Endodermal cell (in vitro differentiated cells): ENCODE measurements around the gene FAF2. TPM values are rescaled to one million over a fixed set of nuclear protein-coding genes. Genes with fewer than 3 reads are reported as not detected.

ENCODE experiments used
- DNase-seq: peaks from one replicate; pipeline ENCODE4 v3.0.0-alpha.2; 2017
- H3K27ac ChIP-seq: 2 replicates; pipeline ENCODE4 v1.5.1; 2013; ENCODE audit warnings: mild to moderate bottlenecking, low read depth, low read length, moderate library complexity
- H3K27me3 ChIP-seq: 2 replicates; pipeline ENCODE4 v1.6.1; 2013; ENCODE audit warnings: mild to moderate bottlenecking, low read length, moderate library complexity; ENCODE audit not compliant: insufficient read depth, control insufficient read depth, poor library complexity, severe bottlenecking
- H3K36me3 ChIP-seq: 2 replicates; pipeline ENCODE4 v1.7.0; 2013; ENCODE audit warnings: mild to moderate bottlenecking, low read length, moderate library complexity; ENCODE audit not compliant: control insufficient read depth, insufficient read depth
- H3K4me1 ChIP-seq: one replicate; pipeline ENCODE4 v1.7.0; 2013; ENCODE audit warnings: low read length; ENCODE audit not compliant: control insufficient read depth, insufficient read depth
- H3K4me3 ChIP-seq: 2 replicates; pipeline ENCODE4 v1.5.1; 2013; ENCODE audit warnings: mild to moderate bottlenecking, low read length, moderate library complexity
- H3K9ac ChIP-seq: 2 replicates; pipeline ENCODE4 v1.6.1; 2013; ENCODE audit warnings: mild to moderate bottlenecking, low read length, moderate library complexity; ENCODE audit not compliant: poor library complexity, severe bottlenecking; ENCODE audit errors: extremely low read depth
- H3K9me3 ChIP-seq: 2 replicates; pipeline ENCODE4 v1.6.1; 2013; ENCODE audit warnings: mild to moderate bottlenecking, low read length, moderate library complexity; ENCODE audit not compliant: control insufficient read depth
- H3K27ac Mint-ChIP-seq: 2 replicates; pipeline ENCODE4 v1.8.0; 2020; ENCODE audit warnings: mixed read lengths
- H3K27me3 Mint-ChIP-seq: 2 replicates; pipeline ENCODE4 v1.8.0; 2021; ENCODE audit warnings: mild to moderate bottlenecking, mixed read lengths; ENCODE audit not compliant: insufficient read depth
- H3K36me3 Mint-ChIP-seq: 2 replicates; pipeline ENCODE4 v1.8.0; 2020; ENCODE audit warnings: low read depth, mixed read lengths
- H3K4me1 Mint-ChIP-seq: 2 replicates; pipeline ENCODE4 v1.8.0; 2020; ENCODE audit warnings: mixed read lengths
- H3K4me3 Mint-ChIP-seq: 2 replicates; pipeline ENCODE4 v1.8.0; 2020; ENCODE audit warnings: mild to moderate bottlenecking, moderate library complexity, mixed read lengths
- H3K9me3 Mint-ChIP-seq: 2 replicates; pipeline ENCODE4 v1.8.0; 2020; ENCODE audit warnings: mild to moderate bottlenecking, mixed read lengths
- CTCF ChIP-seq: fragments of 200-600 bp; sonication (generic); conservative IDR thresholded peaks from 2 replicates; pipeline ENCODE4 v1.5.0; 2021; ENCODE audit warnings: antibody characterized with exemption, mild to moderate bottlenecking
- WGBS, 2 experiments: methylation state at CpG; one replicate each; pipeline versions ENCODE4 v1.1.5 to v1.1.7; 2013; ENCODE audit warnings: missing lambda C conversion rate in 2 of 2, mixed read lengths in 1 of 2; ENCODE audit not compliant: insufficient coverage in 1 of 2, insufficient read length in 1 of 2; 5-methylcytosine and 5-hydroxymethylcytosine counted together
- total RNA-seq, 2 donors: library from RNA; stranded (reverse); fragmentation: NEBNext Ultra II Directional in 1 of 2; extraction: Animal tissue kit (Norgen Biotek cat#: 25700) in 1 of 2; gene quantifications; 2 replicates in 1 of 2; 3 replicates in 1 of 2; pipeline ENCODE4 v1.2.1, GENCODE V29; 2021

Gene FAF2
- total RNA-seq, 2 donors from 2014 or later = 42.9 to 53.0 TPM

- Histone ChIP-seq H3K4me1 (peaks cover 12% of the 10 kb centered on the region), H3K9me3 (no peaks in the 10 kb centered on the region), H3K36me3 (peaks cover 2% of the 10 kb centered on the region), H3K4me3 (peak overlapping the region; percentile 88), H3K27me3 (no peaks in the 10 kb centered on the region), H3K9ac (peak overlapping the region; percentile 57), H3K27ac (no peak overlapping the region)
- peak; percentile 46 for TF ChIP-seq CTCF
- 1 to 2% methylated on average over 40 to 110 of the region's 110 CpGs for WGBS, 2 experiments
- peak; percentile 82 for DNase-seq
- Mint-ChIP-seq H3K4me1 (peaks cover 35% of the 10 kb centered on the region), H3K9me3 (no peaks in the 10 kb centered on the region), H3K4me3 (peak overlapping the region; percentile 74), H3K36me3 (no peaks in the 10 kb centered on the region), H3K27me3 (no peaks in the 10 kb centered on the region), H3K27ac (peak overlapping the region; percentile 93)
Observed at GRCh38 chr5:176542596-176543427, 94.6 kb downstream of the FAF2 start.

GRCh38 chr5:176543428-176544182, 95.4 kb downstream of the FAF2 start:
- H3K36me3 ChIP-seq = peaks cover 2% of the 10 kb centered on the region
- peak overlapping the region; percentile 23 for H3K9ac ChIP-seq
- Mint-ChIP-seq H3K36me3 (no peaks in the 10 kb centered on the region), H3K27ac (peak overlapping the region; percentile 95), H3K4me3 (peak overlapping the region; percentile 74), H3K4me1 (peaks cover 33% of the 10 kb centered on the region), H3K27me3 (no peaks in the 10 kb centered on the region), H3K9me3 (no peaks in the 10 kb centered on the region)
- no peaks in the 10 kb centered on the region for H3K27me3 ChIP-seq
- 1 to 4% methylated on average over 20 to 63 of the region's 63 CpGs for WGBS, 2 experiments
- peak; percentile 90 for DNase-seq
- no peaks in the 10 kb centered on the region for H3K9me3 ChIP-seq
- H3K27ac ChIP-seq = no peak overlapping the region
- TF ChIP-seq CTCF = no peak
- peaks cover 12% of the 10 kb centered on the region for H3K4me1 ChIP-seq
- H3K4me3 ChIP-seq = peak overlapping the region; percentile 88

GRCh38 chr5:176545388-176545736, 97.2 kb downstream of the FAF2 start:
- Mint-ChIP-seq H3K9me3 (no peaks in the 10 kb centered on the region), H3K27me3 (no peaks in the 10 kb centered on the region), H3K36me3 (no peaks in the 10 kb centered on the region), H3K4me1 (peaks cover 30% of the 10 kb centered on the region), H3K4me3 (no peak overlapping the region), H3K27ac (no peak overlapping the region)
- WGBS, 2 experiments = 97 to 98% methylated on average over 6 of the region's 6 CpGs
- Histone ChIP-seq H3K27me3 (no peaks in the 10 kb centered on the region), H3K27ac (no peak overlapping the region), H3K4me1 (peaks cover 12% of the 10 kb centered on the region), H3K9ac (no peak overlapping the region), H3K36me3 (peaks cover 2% of the 10 kb centered on the region), H3K9me3 (no peaks in the 10 kb centered on the region), H3K4me3 (no peak overlapping the region)
- no peak for DNase-seq
- TF ChIP-seq CTCF = no peak
